PC-3 (cell line): ENCODE measurements around the gene KANSL3.

ENCODE experiments used
- CTCF ChIP-seq: fragments of 300-600 bp; sonication (generic); conservative IDR thresholded peaks from 2 replicates; pipeline ENCODE4 v1.5.1; 2017; ENCODE audit warnings: antibody characterized with exemption, low read depth, mild to moderate bottlenecking, low read length
- EZH2 ChIP-seq: fragments of 300-600 bp; sonication (generic); IDR thresholded peaks from one replicate; pipeline ENCODE4 v1.6.1; 2017; ENCODE audit warnings: antibody characterized with exemption, mild to moderate bottlenecking, low read length; ENCODE audit not compliant: unreplicated experiment
- EZH2phosphoT487 ChIP-seq: fragments of 300-600 bp; sonication (generic); IDR thresholded peaks from 2 replicates; pipeline ENCODE4 v1.6.1; 2018; ENCODE audit warnings: mild to moderate bottlenecking, antibody characterized with exemption, low read length, borderline replicate concordance

DNA sequence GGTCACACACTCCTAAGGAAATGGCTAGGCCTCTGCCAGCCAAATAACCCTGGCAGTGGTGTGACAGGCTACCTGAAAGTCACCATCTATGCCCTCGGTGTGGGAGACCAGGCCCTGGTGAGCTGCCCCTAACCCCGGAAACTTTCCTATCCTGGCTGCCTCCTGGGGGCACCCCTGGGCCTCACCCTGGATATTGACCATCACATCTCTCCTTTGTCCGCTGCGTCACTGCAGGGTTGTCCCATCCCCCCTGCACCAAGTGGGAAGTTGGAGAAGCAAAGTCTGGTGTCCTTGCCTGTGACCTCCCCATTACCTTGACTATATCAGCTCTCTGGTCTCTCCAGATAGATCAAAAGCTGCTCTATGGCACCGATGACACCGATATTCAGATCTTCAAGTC, 23.2 kb upstream of the KANSL3 start:
- TF ChIP-seq CTCF = no peak
- TF ChIP-seq EZH2 = no peak
- no peak for TF ChIP-seq EZH2phosphoT487
